Right lobe of liver (tissue), 4 donors: ENCODE measurements around the gene KIAA0825.

Experiments used
- POLR2A ChIP-seq: fragments of 450-650 bp; IDR thresholded peaks from one replicate; pipeline ENCODE4 v1.6.1; 2017; ENCODE audit warnings: antibody characterized with exemption, mild to moderate bottlenecking
- TF ChIP-seq, protein P1 (sequence below), 4 donors: fragments of 200-600 bp in 3 of 4; fragments of 450-650 bp in 1 of 4; IDR thresholded peaks; one replicate each; pipeline versions ENCODE4 v1.5.1 to v1.8.0; 2016 to 2022; ENCODE audit warnings: antibody characterized with exemption in 4 of 4, mild to moderate bottlenecking in 2 of 4
- donor health status: DM: no; HTN: no; CAD: no.
- donor health status: DM: no; HTN: no; CAD: no.
- donor health status: DM: no; HTN: yes; CAD: no.

DNA sequence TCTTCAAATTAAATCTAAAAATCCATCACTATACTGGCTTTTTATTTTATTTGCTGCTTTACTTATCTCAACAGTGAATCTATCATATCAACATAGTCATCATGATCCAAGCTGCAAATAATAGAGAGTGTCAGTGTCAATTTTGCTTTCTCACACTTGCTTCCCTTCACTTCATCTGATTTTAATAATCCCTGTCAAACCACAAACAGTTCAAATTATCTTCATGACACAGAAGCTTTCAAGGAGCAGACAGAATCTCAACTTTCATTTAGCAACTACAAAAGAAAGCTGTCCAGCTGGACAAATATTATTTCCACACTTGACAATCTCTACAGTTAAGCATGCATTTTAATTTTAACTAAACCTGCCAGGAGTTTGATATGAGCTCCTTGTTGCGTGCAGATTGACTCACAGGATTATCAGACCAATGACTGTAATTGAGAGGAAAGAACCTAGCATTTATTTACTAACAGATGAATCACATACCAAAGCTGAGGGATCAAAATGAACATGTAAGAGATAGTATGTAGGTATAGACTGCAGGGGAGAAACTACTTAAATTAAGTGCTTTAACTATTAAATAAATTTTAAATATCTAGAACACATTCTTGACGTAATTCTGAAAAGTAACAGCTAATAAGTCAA lies 56.0 kb downstream of the KIAA0825 start:
- no peak for TF ChIP-seq POLR2A
- TF ChIP-seq, protein P1, sequence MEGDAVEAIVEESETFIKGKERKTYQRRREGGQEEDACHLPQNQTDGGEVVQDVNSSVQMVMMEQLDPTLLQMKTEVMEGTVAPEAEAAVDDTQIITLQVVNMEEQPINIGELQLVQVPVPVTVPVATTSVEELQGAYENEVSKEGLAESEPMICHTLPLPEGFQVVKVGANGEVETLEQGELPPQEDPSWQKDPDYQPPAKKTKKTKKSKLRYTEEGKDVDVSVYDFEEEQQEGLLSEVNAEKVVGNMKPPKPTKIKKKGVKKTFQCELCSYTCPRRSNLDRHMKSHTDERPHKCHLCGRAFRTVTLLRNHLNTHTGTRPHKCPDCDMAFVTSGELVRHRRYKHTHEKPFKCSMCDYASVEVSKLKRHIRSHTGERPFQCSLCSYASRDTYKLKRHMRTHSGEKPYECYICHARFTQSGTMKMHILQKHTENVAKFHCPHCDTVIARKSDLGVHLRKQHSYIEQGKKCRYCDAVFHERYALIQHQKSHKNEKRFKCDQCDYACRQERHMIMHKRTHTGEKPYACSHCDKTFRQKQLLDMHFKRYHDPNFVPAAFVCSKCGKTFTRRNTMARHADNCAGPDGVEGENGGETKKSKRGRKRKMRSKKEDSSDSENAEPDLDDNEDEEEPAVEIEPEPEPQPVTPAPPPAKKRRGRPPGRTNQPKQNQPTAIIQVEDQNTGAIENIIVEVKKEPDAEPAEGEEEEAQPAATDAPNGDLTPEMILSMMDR (IDR thresholded peaks at IDR 0.05), result no peak
